ENCODE data around the gene C1QTNF9B. TPM values are rescaled to one million over a fixed set of nuclear protein-coding genes. Genes with fewer than 3 reads are reported as not detected.
A peak's percentile ranks its signal among the peaks of the same experiment; 100 is the strongest.

The C1QTNF9B gene
- total and polyA plus RNA-seq, 2 of the 8 experiments (the other 6 are each of a cell fraction or from before 2014, with no cell fraction given) = 0.11 TPM; not detected in 1

GRCh38 chr13:23876265-23876664 lies 21.0 kb downstream of the C1QTNF9B start:
- no peak for DNase-seq (ENCODE audit: low read depth in 1 of 2, low spot score in 2 of 2)
- H2AFZ ChIP-seq (ENCODE audit: low read length) = no peak overlapping the region
- POLR2A ChIA-PET (ENCODE audit: partially characterized antibody) = interaction anchor here (1.0 kb wide), 1 partner anchor 13 kb away, joined by 3 read pairs; the partner anchor contains the start of gene MIPEP
- TF ChIP-seq RNF2 (IDR thresholded peaks at IDR 0.05; ENCODE audit: borderline replicate concordance, low read depth, low read length, missing control alignments, poor library complexity, severe bottlenecking) (no peak), TAF1 (IDR thresholded peaks at IDR 0.05; ENCODE audit: low read depth, low read length) (no peak), MAX (IDR thresholded peaks at IDR 0.05) (no peak), SIX5 (IDR thresholded peaks at IDR 0.05; ENCODE audit: low read depth, low read length) (no peak), NANOG (IDR thresholded peaks at IDR 0.05; ENCODE audit: insufficient read depth, low read depth, low read length, poor library complexity, severe bottlenecking) (no peak), MAFK (IDR thresholded peaks at IDR 0.05; ENCODE audit: low read depth, low read length) (no peak), ATF3 (IDR thresholded peaks at IDR 0.05; ENCODE audit: insufficient read depth, low read depth, low read length) (no peak), FOSL1 (IDR thresholded peaks at IDR 0.05; ENCODE audit: insufficient read depth, low read depth, low read length) (no peak), CHD1 (IDR thresholded peaks at IDR 0.05; ENCODE audit: low read depth, low read length) (no peak), CTCF (IDR thresholded peaks at IDR 0.05; ENCODE audit: control extremely low read depth in 1 of 3, insufficient read depth in 1 of 3, low read depth in 1 of 3, low read length in 3 of 3) (peak; percentile 36 to 48 (median 43); a peak in 3 of 4 replicates)

More at GRCh38 chr13:23876265-23876664, 21.0 kb downstream of the C1QTNF9B start:
- Histone ChIP-seq H2AK5ac (ENCODE audit: low read depth, low read length) (no peak overlapping the region), H2BK5ac (ENCODE audit: low read depth, low read length) (no peak overlapping the region), H3K4me3 (ENCODE audit: extremely low read depth in 1 of 4, insufficient read depth in 2 of 4, low read depth in 3 of 4, low read length in 4 of 4) (no peak overlapping the region), H2BK12ac (ENCODE audit: low read depth, low read length) (no peak overlapping the region), H3K23ac (ENCODE audit: insufficient read length) (no peak overlapping the region), H4K5ac (ENCODE audit: insufficient read length, low read depth, low read length) (no peak overlapping the region), H3K18ac (ENCODE audit: extremely low read depth, low read length) (no peak overlapping the region), H3K9me3 (ENCODE audit: insufficient read depth in 2 of 2, low read depth in 1 of 2, low read length in 1 of 2) (no peaks in the 10 kb centered on the region), H3K23me2 (ENCODE audit: low read depth, low read length) (no peaks in the 10 kb centered on the region), H4K20me1 (replicated peaks in 1 of 2; ENCODE audit: control insufficient read depth in 1 of 2, insufficient read depth in 2 of 2, low read length in 2 of 2) (no peaks in the 10 kb centered on the region), H2BK15ac (ENCODE audit: low read length) (no peak overlapping the region), H2BK20ac (ENCODE audit: low read length) (no peak overlapping the region), H3K79me1 (ENCODE audit: low read depth, low read length) (no peaks in the 10 kb centered on the region), H3K56ac (replicated peaks; ENCODE audit: insufficient read length, low read depth, low read length) (no peak overlapping the region), H4K8ac (ENCODE audit: extremely low read depth, insufficient read depth, low read length) (no peak overlapping the region), H3K27me3 (replicated peaks in 1 of 4; ENCODE audit: control insufficient read depth in 3 of 4, extremely low read depth in 1 of 4, insufficient read depth in 3 of 4, low read length in 3 of 4) (no peaks in the 10 kb centered on the region), H3K4me2 (ENCODE audit: insufficient read depth in 1 of 2, low read depth in 2 of 2, low read length in 2 of 2) (no peak overlapping the region), H3K4ac (replicated peaks; ENCODE audit: insufficient read length, low read depth, low read length) (no peak overlapping the region), H3K27ac (ENCODE audit: low read depth, low read length) (no peak overlapping the region), H3K9ac (replicated peaks in 1 of 4; ENCODE audit: extremely low read depth in 1 of 4, low read depth in 3 of 4, low read length in 3 of 4) (no peak overlapping the region), H3K36me3 (ENCODE audit: control insufficient read depth in 2 of 4, insufficient read depth in 4 of 4, low read length in 3 of 4) (peaks cover 0 to 7% (median 2%) of the 10 kb centered on the region in 4 experiments; a peak in 2 of 8 replicates), H2BK120ac (replicated peaks; ENCODE audit: low read depth, low read length) (no peak overlapping the region), H3K14ac (ENCODE audit: insufficient read length) (no peak overlapping the region), H4K91ac (replicated peaks; ENCODE audit: insufficient read length, low read length) (no peak overlapping the region), H3K4me1 (replicated peaks in 1 of 4; ENCODE audit: control insufficient read depth in 3 of 4, insufficient read depth in 4 of 4, low read length in 3 of 4) (no peaks in the 10 kb centered on the region), H3K79me2 (ENCODE audit: control insufficient read depth in 1 of 2, insufficient read depth in 2 of 2, low read length in 2 of 2) (no peaks in the 10 kb centered on the region)
- WGBS, 2 experiments (ENCODE audit: extremely low coverage in 1 of 2, insufficient coverage in 1 of 2, insufficient read length in 1 of 2, insufficient replicate concordance in 2 of 2, low coverage in 1 of 2, low lambda C conversion rate in 2 of 2, missing lambda C conversion rate in 1 of 2) = 84% methylated on average over 2 of the region's 2 CpGs; no CpG with 5 or more reads in 1 of the 2 experiments
- FAIRE-seq = peak; percentile 28
- CTCF ChIA-PET (ENCODE audit: partially characterized antibody) = interaction anchor here (1.2 to 1.8 kb wide), 3 partner anchors 14 to 135 kb away, joined by 3 to 5 read pairs (median 3); no protein-coding TSS in a partner anchor
